Neural progenitor cell (in vitro differentiated cells): ENCODE measurements around the gene IQCH. TPM values are rescaled to one million over a fixed set of nuclear protein-coding genes. Genes with fewer than 3 reads are reported as not detected.
"Not testable (repeated sequence)": the region's sequence is repeated elsewhere in the genome, so short reads cannot be mapped to it uniquely, and the experiment has no call there.

ENCODE experiments used
- DNase-seq: peaks from one replicate; pipeline ENCODE4 v3.0.0-alpha.2; 2016; ENCODE audit warnings: low spot score
- H2AFZ ChIP-seq: fragments of 200-600 bp; sonication (generic); replicated peaks from 2 replicates; pipeline ENCODE4 v1.6.1; 2016; ENCODE audit warnings: antibody characterized with exemption
- H3F3A ChIP-seq: fragments of 200-600 bp; sonication (generic); 2 replicates; pipeline ENCODE4 v1.6.1; 2016; ENCODE audit warnings: antibody characterized with exemption, low read depth
- H3K27ac ChIP-seq: fragments of 200-600 bp; sonication (generic); 2 replicates; pipeline ENCODE4 v1.5.1; 2016; ENCODE audit warnings: mild to moderate bottlenecking
- H3K27me3 ChIP-seq: fragments of 200-600 bp; sonication (generic); 2 replicates; pipeline ENCODE4 v1.6.1; 2016; ENCODE audit warnings: mild to moderate bottlenecking, moderate library complexity
- H3K36me3 ChIP-seq: fragments of 200-600 bp; sonication (generic); 2 replicates; pipeline ENCODE4 v1.5.1; 2016
- H3K4me1 ChIP-seq: fragments of 200-600 bp; sonication (generic); 2 replicates; pipeline ENCODE4 v1.6.1; 2016; ENCODE audit warnings: mixed run types
- H3K4me2 ChIP-seq: fragments of 200-600 bp; sonication (generic); 2 replicates; pipeline ENCODE4 v1.6.1; 2016
- H3K4me3 ChIP-seq: fragments of 200-600 bp; sonication (generic); 2 replicates; pipeline ENCODE4 v1.5.1; 2016
- H3K79me2 ChIP-seq: fragments of 200-600 bp; sonication (generic); 2 replicates; pipeline ENCODE4 v1.6.1; 2016; ENCODE audit warnings: low read depth
- H3K9ac ChIP-seq: fragments of 200-600 bp; sonication (generic); 2 replicates; pipeline ENCODE4 v1.6.1; 2016
- H3K9me3 ChIP-seq: fragments of 200-600 bp; sonication (generic); 2 replicates; pipeline ENCODE4 v1.5.1; 2016; ENCODE audit warnings: low read depth
- H4K20me1 ChIP-seq: fragments of 200-600 bp; sonication (generic); 2 replicates; pipeline ENCODE4 v1.6.1; 2016; ENCODE audit warnings: low read depth
- H3K27ac Mint-ChIP-seq: 3 replicates; pipeline ENCODE4 v1.8.0; 2021; ENCODE audit warnings: mixed read lengths
- H3K27me3 Mint-ChIP-seq: 2 replicates; pipeline ENCODE4 v1.8.0; 2022; ENCODE audit warnings: low read depth, mild to moderate bottlenecking, inconsistent platforms, moderate library complexity, mixed read lengths; ENCODE audit not compliant: insufficient read depth
- H3K36me3 Mint-ChIP-seq: 3 replicates; pipeline ENCODE4 v1.8.0; 2021; ENCODE audit warnings: mixed read lengths
- H3K4me1 Mint-ChIP-seq: 3 replicates; pipeline ENCODE4 v1.8.0; 2021; ENCODE audit warnings: mixed read lengths
- H3K4me3 Mint-ChIP-seq: 3 replicates; pipeline ENCODE4 v1.8.0; 2021; ENCODE audit warnings: mild to moderate bottlenecking, moderate library complexity, mixed read lengths
- H3K9me3 Mint-ChIP-seq: 3 replicates; pipeline ENCODE4 v1.8.0; 2020; ENCODE audit warnings: mixed read lengths
- EZH2 ChIP-seq: fragments of 200-600 bp; sonication (generic); IDR thresholded peaks from 2 replicates; pipeline ENCODE4 v1.6.1; 2017; ENCODE audit warnings: antibody characterized with exemption, mild to moderate bottlenecking, moderate library complexity
- EZH2phosphoT487 ChIP-seq: fragments of 200-600 bp; sonication (generic); IDR thresholded peaks from 2 replicates; pipeline ENCODE4 v1.6.1; 2017; ENCODE audit warnings: antibody characterized with exemption
- total RNA-seq: library from RNA; depleted of rRNA; stranded (reverse); fragments of >200 nt; gene quantifications from 2 replicates; pipeline ENCODE4 v1.2.3, GENCODE V29; 2015; ENCODE audit warnings: low replicate concordance
- TF ChIP-seq, protein P1 (sequence below): fragments of 200-600 bp; sonication (generic); IDR thresholded peaks from 2 replicates; pipeline ENCODE4 v1.5.1; 2017; ENCODE audit warnings: antibody characterized with exemption, mild to moderate bottlenecking

IQCH gene
- total RNA-seq, 1 donor from 2014 or later, result 21.0 TPM

DNA sequence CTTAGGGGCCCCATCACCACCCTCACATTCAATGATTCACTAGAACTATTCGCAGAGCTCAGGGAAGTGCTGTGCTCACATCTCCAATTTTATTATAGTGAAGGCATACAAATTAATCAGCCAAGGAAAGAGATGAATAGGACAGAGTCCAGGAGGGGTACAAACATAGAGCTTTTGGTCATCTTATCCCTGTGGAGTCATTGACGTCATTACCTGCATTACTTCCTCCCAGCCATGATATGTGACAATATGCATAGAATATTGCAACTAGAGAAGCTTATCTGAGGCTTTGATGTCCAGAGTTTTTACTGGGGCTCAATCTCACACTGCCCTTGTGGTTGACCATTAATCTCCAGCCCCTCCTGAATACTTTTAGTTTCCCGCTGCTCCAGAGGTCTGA, 1.5 kb downstream of the IQCH start:
- Mint-ChIP-seq H3K4me1 (peaks cover 24% of the 10 kb centered on the region), H3K9me3 (no peaks in the 10 kb centered on the region), H3K27ac (no peak overlapping the region), H3K27me3 (peaks cover 5% of the 10 kb centered on the region), H3K36me3 (no peaks in the 10 kb centered on the region), H3K4me3 (peak overlapping the region; percentile 99)
- no peak overlapping the region for H3K27ac ChIP-seq
- peaks cover 10% of the 10 kb centered on the region for H3F3A ChIP-seq
- no peak for DNase-seq
- H3K4me3 ChIP-seq, result no peak overlapping the region
- H2AFZ ChIP-seq, result no peak overlapping the region
- peaks cover 11% of the 10 kb centered on the region for H3K4me1 ChIP-seq
- H3K27me3 ChIP-seq, result peaks cover 15% of the 10 kb centered on the region
- no peaks in the 10 kb centered on the region for H3K36me3 ChIP-seq
- no peak overlapping the region for H3K9ac ChIP-seq
- peaks cover 6% of the 10 kb centered on the region for H4K20me1 ChIP-seq
- TF ChIP-seq EZH2 (no peak), EZH2phosphoT487 (no peak)
- TF ChIP-seq, protein P1, sequence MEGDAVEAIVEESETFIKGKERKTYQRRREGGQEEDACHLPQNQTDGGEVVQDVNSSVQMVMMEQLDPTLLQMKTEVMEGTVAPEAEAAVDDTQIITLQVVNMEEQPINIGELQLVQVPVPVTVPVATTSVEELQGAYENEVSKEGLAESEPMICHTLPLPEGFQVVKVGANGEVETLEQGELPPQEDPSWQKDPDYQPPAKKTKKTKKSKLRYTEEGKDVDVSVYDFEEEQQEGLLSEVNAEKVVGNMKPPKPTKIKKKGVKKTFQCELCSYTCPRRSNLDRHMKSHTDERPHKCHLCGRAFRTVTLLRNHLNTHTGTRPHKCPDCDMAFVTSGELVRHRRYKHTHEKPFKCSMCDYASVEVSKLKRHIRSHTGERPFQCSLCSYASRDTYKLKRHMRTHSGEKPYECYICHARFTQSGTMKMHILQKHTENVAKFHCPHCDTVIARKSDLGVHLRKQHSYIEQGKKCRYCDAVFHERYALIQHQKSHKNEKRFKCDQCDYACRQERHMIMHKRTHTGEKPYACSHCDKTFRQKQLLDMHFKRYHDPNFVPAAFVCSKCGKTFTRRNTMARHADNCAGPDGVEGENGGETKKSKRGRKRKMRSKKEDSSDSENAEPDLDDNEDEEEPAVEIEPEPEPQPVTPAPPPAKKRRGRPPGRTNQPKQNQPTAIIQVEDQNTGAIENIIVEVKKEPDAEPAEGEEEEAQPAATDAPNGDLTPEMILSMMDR, result no peak
- H3K79me2 ChIP-seq, result peaks cover 33% of the 10 kb centered on the region
- H3K4me2 ChIP-seq, result no peak overlapping the region
- H3K9me3 ChIP-seq, result no peaks in the 10 kb centered on the region

DNA sequence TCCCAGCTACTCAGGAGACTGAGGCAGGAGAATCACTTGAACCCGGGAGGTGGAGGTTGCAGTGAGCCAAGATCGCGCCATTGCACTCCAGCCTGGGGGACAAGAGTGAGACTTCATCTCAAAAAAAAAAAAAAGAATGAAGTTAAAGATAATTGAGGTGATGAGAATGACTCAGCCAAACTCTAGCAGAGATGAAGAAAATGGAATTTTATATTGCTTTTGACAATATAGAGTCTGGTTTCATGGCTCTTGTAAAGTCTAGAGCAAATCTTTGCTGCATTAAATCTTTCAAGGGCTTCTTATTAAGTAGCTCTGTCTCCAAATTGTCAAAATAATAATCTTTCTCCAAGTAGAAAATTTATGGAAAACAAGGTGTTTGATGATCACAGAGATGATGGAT, 3.8 kb downstream of the IQCH start:
- not testable (repeated sequence) for DNase-seq, H3K4me1 ChIP-seq, H3K4me3 Mint-ChIP-seq, H3K9me3 Mint-ChIP-seq, H3K9me3 ChIP-seq, H3K27ac ChIP-seq, H3K36me3 Mint-ChIP-seq, H3K27me3 Mint-ChIP-seq, H3K79me2 ChIP-seq, H3F3A ChIP-seq, H4K20me1 ChIP-seq, H3K4me3 ChIP-seq, H3K36me3 ChIP-seq, H2AFZ ChIP-seq, H3K9ac ChIP-seq, H3K27ac Mint-ChIP-seq, H3K4me2 ChIP-seq
- peaks cover 15% of the 10 kb centered on the region for H3K27me3 ChIP-seq
- H3K4me1 Mint-ChIP-seq, result peaks cover 11% of the 10 kb centered on the region

DNA sequence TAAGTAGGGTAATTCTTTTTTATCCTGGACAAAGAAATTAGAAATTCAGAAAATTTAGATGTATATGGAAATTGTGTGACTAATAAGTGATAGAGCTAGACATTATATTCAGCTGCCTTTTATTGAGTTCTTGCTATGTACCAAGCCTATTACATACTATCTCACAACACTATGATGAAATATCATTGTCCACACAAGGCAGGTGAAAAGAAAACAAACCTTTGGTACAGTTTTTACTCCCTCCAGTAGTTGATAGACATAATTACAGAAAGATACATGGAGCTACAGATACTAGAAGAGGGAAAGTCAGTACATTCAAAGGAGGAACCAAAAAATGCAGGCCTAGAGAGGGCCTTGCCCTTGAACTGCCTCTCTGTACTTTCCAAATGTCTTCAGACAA, 4.8 kb downstream of the IQCH start:
- no peaks in the 10 kb centered on the region for H3K36me3 ChIP-seq
- H3K36me3 Mint-ChIP-seq, result no peaks in the 10 kb centered on the region
- no peaks in the 10 kb centered on the region for H4K20me1 ChIP-seq
- no peak overlapping the region for H3K9ac ChIP-seq
- no peaks in the 10 kb centered on the region for H3K27me3 Mint-ChIP-seq
- peaks cover 10% of the 10 kb centered on the region for H3F3A ChIP-seq
- TF ChIP-seq EZH2phosphoT487, result no peak
- TF ChIP-seq EZH2, result no peak
- TF ChIP-seq, protein P1, result no peak
- no peaks in the 10 kb centered on the region for H3K9me3 ChIP-seq
- no peaks in the 10 kb centered on the region for H3K79me2 ChIP-seq
- no peaks in the 10 kb centered on the region for H3K9me3 Mint-ChIP-seq
- no peak overlapping the region for H2AFZ ChIP-seq
- no peak overlapping the region for H3K4me3 Mint-ChIP-seq
- no peak overlapping the region for H3K27ac ChIP-seq
- no peak for DNase-seq
- peaks cover 10% of the 10 kb centered on the region for H3K4me1 Mint-ChIP-seq
- H3K4me3 ChIP-seq, result no peak overlapping the region
- H3K4me2 ChIP-seq, result no peak overlapping the region
- peaks cover 9% of the 10 kb centered on the region for H3K4me1 ChIP-seq
- peaks cover 15% of the 10 kb centered on the region for H3K27me3 ChIP-seq
- no peak overlapping the region for H3K27ac Mint-ChIP-seq

DNA sequence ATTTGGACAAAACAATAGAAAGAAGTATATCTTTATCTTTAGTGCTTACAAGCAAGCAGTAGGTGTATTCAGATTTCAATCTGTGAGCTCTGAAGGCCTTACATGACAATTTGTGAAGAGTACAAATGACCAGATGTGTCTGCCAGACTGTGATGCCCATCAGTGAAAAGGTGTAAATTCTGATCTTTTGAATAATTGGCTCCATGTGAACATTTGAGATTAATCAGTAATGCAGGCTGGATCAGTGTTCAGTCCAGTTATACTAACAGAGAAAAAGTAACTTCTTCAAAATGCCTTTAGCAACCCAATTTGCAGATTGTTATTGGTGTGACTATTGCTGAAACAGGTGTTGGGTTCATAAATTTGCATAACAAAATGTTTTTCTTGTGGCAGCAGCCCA, 5.2 kb downstream of the IQCH start:
- Histone ChIP-seq H3K27me3 (peaks cover 15% of the 10 kb centered on the region), H3K9me3 (no peaks in the 10 kb centered on the region), H3K79me2 (no peaks in the 10 kb centered on the region), H2AFZ (no peak overlapping the region), H3F3A (peaks cover 9% of the 10 kb centered on the region), H3K4me2 (no peak overlapping the region), H3K9ac (no peak overlapping the region), H3K4me1 (peaks cover 10% of the 10 kb centered on the region), H4K20me1 (no peaks in the 10 kb centered on the region), H3K36me3 (no peaks in the 10 kb centered on the region), H3K27ac (no peak overlapping the region), H3K4me3 (no peak overlapping the region)
- no peak for DNase-seq
- Mint-ChIP-seq H3K4me1 (peaks cover 9% of the 10 kb centered on the region), H3K4me3 (no peak overlapping the region), H3K27me3 (no peaks in the 10 kb centered on the region), H3K9me3 (no peaks in the 10 kb centered on the region), H3K36me3 (no peaks in the 10 kb centered on the region), H3K27ac (no peak overlapping the region)
- TF ChIP-seq EZH2phosphoT487 (no peak), EZH2 (no peak)
- TF ChIP-seq, protein P1, result no peak
